DOHH2 (cell line): Measurements from ENCODE around the gene ASH1L.
A peak's percentile ranks its signal among the peaks of the same experiment; 100 is the strongest.

Experiments used
- H3F3A ChIP-seq: fragments of 200-600 bp; sonication (generic), shearing (Covaris generic); 2 replicates; pipeline ENCODE4 v1.6.0; 2016; ENCODE audit warnings: antibody characterized with exemption, mild to moderate bottlenecking; ENCODE audit not compliant: control insufficient read depth, insufficient read depth
- H3K27ac ChIP-seq: fragments of 200-600 bp; sonication (generic); 2 replicates; pipeline ENCODE4 v1.5.1; 2014; ENCODE audit warnings: low read depth, mild to moderate bottlenecking, low read length, moderate library complexity
- H3K27me3 ChIP-seq: fragments of 200-600 bp; sonication (generic); 2 replicates; pipeline ENCODE4 v1.6.1; 2014; ENCODE audit warnings: mild to moderate bottlenecking, low read length, mixed read lengths; ENCODE audit not compliant: control insufficient read depth
- H3K36me3 ChIP-seq: fragments of 200-600 bp; sonication (generic); 2 replicates; pipeline ENCODE4 v1.6.1; 2014; ENCODE audit warnings: mild to moderate bottlenecking, low read length, moderate library complexity, mixed read lengths; ENCODE audit not compliant: control insufficient read depth
- H3K4me1 ChIP-seq: fragments of 200-600 bp; sonication (generic); 2 replicates; pipeline ENCODE4 v1.6.1; 2014; ENCODE audit warnings: mild to moderate bottlenecking, low read length, mixed read lengths; ENCODE audit not compliant: control insufficient read depth
- H3K4me2 ChIP-seq: fragments of 200-600 bp; sonication (generic); 2 replicates; pipeline ENCODE4 v1.6.0; 2014; ENCODE audit warnings: mild to moderate bottlenecking, low read length, moderate library complexity
- H3K4me3 ChIP-seq: fragments of 200-600 bp; sonication (generic); 2 replicates; pipeline ENCODE4 v1.5.1; 2014; ENCODE audit warnings: mild to moderate bottlenecking, low read length, mixed read lengths
- H3K79me2 ChIP-seq: fragments of 200-600 bp; sonication (generic); 2 replicates; pipeline ENCODE4 v1.6.1; 2014; ENCODE audit warnings: mild to moderate bottlenecking, low read length, mixed read lengths; ENCODE audit not compliant: control insufficient read depth
- H3K9me2 ChIP-seq: fragments of 200-600 bp; sonication (generic); replicated peaks from 2 replicates; pipeline ENCODE4 v1.6.1; 2014; ENCODE audit warnings: mild to moderate bottlenecking, low read length, mixed read lengths; ENCODE audit not compliant: control insufficient read depth
- H3K9me3 ChIP-seq: fragments of 200-600 bp; sonication (generic); 2 replicates; pipeline ENCODE4 v1.6.1; 2014; ENCODE audit warnings: antibody characterized with exemption, low read length, mixed read lengths; ENCODE audit not compliant: control insufficient read depth, insufficient read depth
- H4K20me1 ChIP-seq: fragments of 200-600 bp; sonication (generic); 2 replicates; pipeline ENCODE4 v1.6.0; 2014; ENCODE audit warnings: low read depth, mild to moderate bottlenecking, antibody characterized with exemption, low read length, moderate library complexity; ENCODE audit not compliant: control insufficient read depth, insufficient read depth
- CTCF ChIP-seq: fragments of 200-600 bp; sonication (generic); IDR thresholded peaks from one replicate; pipeline ENCODE4 v1.5.1; 2014; ENCODE audit warnings: antibody characterized with exemption, mild to moderate bottlenecking, low read depth, low read length; ENCODE audit not compliant: poor library complexity, severe bottlenecking
- EZH2phosphoT487 ChIP-seq: fragments of 200-600 bp; sonication (generic); IDR thresholded peaks from 2 replicates; pipeline ENCODE4 v1.6.1; 2017; ENCODE audit warnings: borderline replicate concordance, mild to moderate bottlenecking, antibody characterized with exemption, low read length, moderate library complexity, mixed read lengths

ASH1L gene

DNA sequence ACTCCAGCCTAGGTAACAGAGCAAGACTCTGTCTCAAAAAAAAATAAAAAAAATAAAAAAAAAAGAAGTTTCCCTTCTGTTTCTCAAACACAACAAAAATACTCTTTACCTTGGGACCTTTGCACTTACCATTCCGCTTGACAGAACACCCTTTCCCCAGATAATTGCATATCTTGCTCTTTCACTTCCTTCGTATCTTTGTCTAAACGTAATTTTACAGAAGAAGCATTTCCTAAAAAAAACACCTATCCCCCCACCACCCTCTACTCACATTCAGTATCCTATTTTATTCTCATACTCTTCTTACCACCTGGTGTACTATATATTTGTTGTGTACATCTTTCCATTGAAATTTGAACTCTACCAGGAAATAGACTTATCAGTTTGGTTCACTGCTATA lies 32.7 kb downstream of the ASH1L start:
- Histone ChIP-seq H3K4me2 (peak overlapping the region; percentile 81), H3K4me1 (peaks cover 64% of the 10 kb centered on the region), H3K27ac (peak overlapping the region; percentile 79), H3F3A (peaks cover 24% of the 10 kb centered on the region), H3K4me3 (peak overlapping the region; percentile 64), H3K79me2 (peaks cover 95% of the 10 kb centered on the region), H3K9me2 (no peaks in the 10 kb centered on the region), H3K36me3 (peaks cover 9% of the 10 kb centered on the region), H3K27me3 (no peaks in the 10 kb centered on the region), H4K20me1 (peaks cover 18% of the 10 kb centered on the region), H3K9me3 (no peaks in the 10 kb centered on the region)
- no peak for TF ChIP-seq EZH2phosphoT487
- TF ChIP-seq CTCF, result no peak

- no peak for TF ChIP-seq CTCF
- TF ChIP-seq EZH2phosphoT487, result no peak
- Histone ChIP-seq H3K27ac (peak overlapping the region; percentile 79), H3K36me3 (peaks cover 9% of the 10 kb centered on the region), H3K9me2 (no peaks in the 10 kb centered on the region), H3K4me2 (peak overlapping the region; percentile 81), H3K4me1 (peaks cover 64% of the 10 kb centered on the region), H3F3A (peaks cover 24% of the 10 kb centered on the region), H4K20me1 (peaks cover 18% of the 10 kb centered on the region), H3K9me3 (no peaks in the 10 kb centered on the region), H3K27me3 (no peaks in the 10 kb centered on the region), H3K79me2 (peaks cover 95% of the 10 kb centered on the region), H3K4me3 (peak overlapping the region; percentile 64)
Observed at GRCh38 chr1:155529109-155529508, 33.5 kb downstream of the ASH1L start.

DNA sequence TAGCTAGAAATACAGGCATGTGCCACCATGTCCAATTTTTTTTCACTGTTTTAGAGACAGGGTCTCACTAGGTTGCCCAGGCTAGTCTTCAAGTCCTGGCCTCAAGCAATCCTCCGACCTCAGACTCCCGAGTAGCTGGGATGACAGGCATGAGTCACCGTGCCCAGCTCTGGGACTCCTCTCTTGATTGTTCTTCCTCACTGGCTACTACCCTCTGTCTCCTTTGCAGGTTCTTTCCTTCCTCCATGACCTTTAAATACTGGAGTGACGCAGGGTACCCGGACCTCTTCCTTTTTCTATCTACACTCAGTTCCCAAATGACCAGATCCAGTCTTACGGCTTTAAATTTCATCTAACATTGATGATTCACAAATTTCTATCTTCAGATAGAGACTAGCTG lies 34.9 kb downstream of the ASH1L start:
- no peak overlapping the region for H3K4me2 ChIP-seq
- no peaks in the 10 kb centered on the region for H3K9me3 ChIP-seq
- peaks cover 11% of the 10 kb centered on the region for H3K36me3 ChIP-seq
- peaks cover 24% of the 10 kb centered on the region for H3F3A ChIP-seq
- H3K27ac ChIP-seq, result no peak overlapping the region
- H3K27me3 ChIP-seq, result no peaks in the 10 kb centered on the region
- TF ChIP-seq CTCF (no peak), EZH2phosphoT487 (no peak)
- peaks cover 96% of the 10 kb centered on the region for H3K79me2 ChIP-seq
- H3K4me1 ChIP-seq, result peaks cover 61% of the 10 kb centered on the region
- peaks cover 23% of the 10 kb centered on the region for H4K20me1 ChIP-seq
- no peak overlapping the region for H3K4me3 ChIP-seq
- no peaks in the 10 kb centered on the region for H3K9me2 ChIP-seq
